Keratinocyte (primary cell): Measurements from ENCODE around the gene GALNT2. TPM values are rescaled to one million over a fixed set of nuclear protein-coding genes. Genes with fewer than 3 reads are reported as not detected.

Source experiments
- DNase-seq: peaks from one replicate; pipeline ENCODE4 v3.0.0-alpha.2; 2011; ENCODE audit warnings: low read depth, missing footprints, low spot score
- FAIRE-seq: peaks from 2 replicates; lab custom pipeline; 2011; peaks lifted over from hg19 to GRCh38; lab: Jason Lieb, UNC
- H2AFZ ChIP-seq: 2 replicates; pipeline ENCODE4 v1.6.0; 2012; ENCODE audit warnings: low read length, control low read depth, inconsistent platforms; ENCODE audit not compliant: control insufficient read depth
- H3K27ac ChIP-seq: 2 replicates; pipeline ENCODE4 v1.5.1; 2011; ENCODE audit warnings: low read length; ENCODE audit not compliant: control insufficient read depth, insufficient read depth
- H3K27me3 ChIP-seq: 3 replicates; pipeline ENCODE4 v1.6.0; 2011; ENCODE audit warnings: low read length; ENCODE audit not compliant: control insufficient read depth, insufficient read depth; ENCODE audit errors: extremely low read depth
- H3K36me3 ChIP-seq, 2 experiments: 2 replicates in 1 of 2; 3 replicates in 1 of 2; pipeline ENCODE4 v1.5.1; 2011; ENCODE audit warnings: low read length in 2 of 2, mild to moderate bottlenecking in 1 of 2; ENCODE audit not compliant: control insufficient read depth in 2 of 2, insufficient read depth in 2 of 2; ENCODE audit errors: extremely low read depth in 1 of 2
- H3K4me1 ChIP-seq: 3 replicates; pipeline ENCODE4 v1.5.1; 2011; ENCODE audit warnings: low read length; ENCODE audit not compliant: control insufficient read depth, insufficient read depth; ENCODE audit errors: extremely low read depth
- H3K4me2 ChIP-seq: 3 replicates; pipeline ENCODE4 v1.6.0; 2011; ENCODE audit warnings: low read depth, low read length; ENCODE audit not compliant: control insufficient read depth, insufficient read depth; ENCODE audit errors: extremely low read depth
- H3K4me3 ChIP-seq, 3 experiments: fragments of 200-600 bp in 1 of 3; sonication (generic) in 1 of 3; 2 replicates in 2 of 3; 3 replicates in 1 of 3; pipeline ENCODE4 v1.5.1; 2011 to 2016; ENCODE audit warnings: low read length in 3 of 3, mild to moderate bottlenecking in 3 of 3, control low read depth in 2 of 3, inconsistent platforms in 1 of 3, low read depth in 1 of 3, mixed read lengths in 1 of 3, mixed run types in 1 of 3, moderate library complexity in 1 of 3; ENCODE audit not compliant: control insufficient read depth in 2 of 3, insufficient read depth in 2 of 3; ENCODE audit errors: extremely low read depth in 1 of 3
- H3K79me2 ChIP-seq: 2 replicates; pipeline ENCODE4 v1.6.0; 2012; ENCODE audit warnings: low read length; ENCODE audit not compliant: control insufficient read depth, insufficient read depth
- H3K9ac ChIP-seq: 3 replicates; pipeline ENCODE4 v1.6.0; 2011; ENCODE audit warnings: low read length; ENCODE audit not compliant: control insufficient read depth, insufficient read depth; ENCODE audit errors: extremely low read depth
- H3K9me1 ChIP-seq: 3 replicates; pipeline ENCODE4 v1.6.0; 2011; ENCODE audit warnings: low read length; ENCODE audit not compliant: control insufficient read depth, insufficient read depth; ENCODE audit errors: extremely low read depth
- H3K9me3 ChIP-seq: 2 replicates; pipeline ENCODE4 v1.5.1; 2012; ENCODE audit warnings: low read depth, low read length; ENCODE audit not compliant: control insufficient read depth
- H4K20me1 ChIP-seq: 3 replicates; pipeline ENCODE4 v1.6.0; 2011; ENCODE audit warnings: low read length; ENCODE audit not compliant: control insufficient read depth, insufficient read depth; ENCODE audit errors: extremely low read depth
- EZH2 ChIP-seq: IDR thresholded peaks from one replicate; pipeline ENCODE4 v1.6.1; 2012; ENCODE audit warnings: inconsistent platforms, mild to moderate bottlenecking, low read length, moderate library complexity
- dilution Hi-C: fragments of 300-500 bp; cut with MboI; formaldehyde crosslinking; loops from one replicate; pipeline ENCODE4 v1.7.0; 2020; ENCODE audit warnings: low sequenced_read_pairs; ENCODE audit not compliant: extremely low pct_ligation_motif_present
- polyA plus RNA-seq, 5 experiments: library from polyadenylated mRNA; depleted of rRNA in 3 of 5; stranded (reverse) in 3 of 5; stranded (forward) in 1 of 5; unstranded in 1 of 5; fragments of >200 nt; gene quantifications; 1 replicate in 1 of 5; 2 replicates in 3 of 5; 3 replicates in 1 of 5; pipeline versions ENCODE4 v1.2.1 to v1.2.3, GENCODE V29; 2011 to 2012; ENCODE audit warnings: missing spikeins in 2 of 5, low read depth in 1 of 5, low replicate concordance in 1 of 5
- TF ChIP-seq, protein P1 (sequence below), 3 experiments: IDR thresholded peaks in 1 of 3; conservative IDR thresholded peaks in 1 of 3; optimal IDR thresholded peaks in 1 of 3; 2 replicates in 2 of 3; 3 replicates in 1 of 3; pipeline versions ENCODE3 to v1.5.1; 2011; ENCODE audit warnings: low read length in 3 of 3, mild to moderate bottlenecking in 3 of 3, moderate library complexity in 2 of 3, control low read depth in 1 of 3, inconsistent platforms in 1 of 3; ENCODE audit not compliant: insufficient read depth in 2 of 3; ENCODE audit errors: extremely low read depth in 1 of 3

Gene GALNT2
- polyA plus RNA-seq, 1 donor (not counting 4 experiments of a cell fraction or from before 2014, with no cell fraction given) = 61.7 TPM

DNA sequence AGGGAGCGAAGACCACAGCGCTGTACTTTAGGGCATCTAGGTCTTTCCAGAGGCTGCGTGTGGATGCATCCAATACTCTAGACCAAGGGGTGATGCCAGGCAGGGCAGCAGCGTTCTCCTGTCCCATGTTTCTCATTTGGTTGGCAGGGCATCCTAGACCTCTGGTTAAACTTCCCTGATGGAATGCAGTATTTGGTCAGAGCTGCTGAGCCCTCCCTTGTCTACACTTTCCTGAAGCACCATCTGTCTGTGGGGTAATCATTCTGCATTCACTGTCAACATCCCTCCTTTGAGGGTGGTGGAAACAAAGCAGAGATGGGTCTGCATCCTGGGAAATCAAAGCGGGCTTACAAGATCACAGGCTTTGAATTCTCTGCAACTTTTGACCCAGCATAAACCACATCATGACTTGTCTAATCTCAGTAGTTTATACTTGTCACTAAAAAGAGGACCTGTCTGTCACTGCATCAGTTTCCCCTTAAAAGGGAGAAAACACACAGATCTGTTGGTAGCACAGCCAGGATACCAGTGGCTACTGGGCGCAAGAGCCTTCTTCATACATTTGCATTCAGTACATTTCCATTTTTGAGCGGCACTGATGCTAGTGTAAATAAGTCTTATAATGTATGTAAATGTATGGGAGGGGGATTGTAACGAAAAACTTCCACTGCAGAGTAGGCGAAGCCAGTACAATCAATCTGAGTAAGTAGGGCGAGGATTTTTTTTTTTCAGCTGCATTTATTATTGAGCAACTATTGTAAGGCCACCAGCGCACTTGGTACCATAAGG, 106.3 kb downstream of the GALNT2 start:
- dilution Hi-C loops = no loop called here
- Histone ChIP-seq H3K79me2 (peaks cover 66% of the 10 kb centered on the region), H4K20me1 (no peaks in the 10 kb centered on the region), H3K9me3 (no peaks in the 10 kb centered on the region), H3K27me3 (no peaks in the 10 kb centered on the region), H3K27ac (no peak overlapping the region), H2AFZ (no peak overlapping the region), H3K4me2 (no peak overlapping the region), H3K36me3 (peaks cover 0 to 11% of the 10 kb centered on the region in 2 experiments), H3K9me1 (no peaks in the 10 kb centered on the region), H3K4me3 (no peak overlapping the region), H3K9ac (no peak overlapping the region), H3K4me1 (no peaks in the 10 kb centered on the region)
- no peak for FAIRE-seq
- no peak for DNase-seq
- TF ChIP-seq EZH2 = no peak
- TF ChIP-seq, protein P1, sequence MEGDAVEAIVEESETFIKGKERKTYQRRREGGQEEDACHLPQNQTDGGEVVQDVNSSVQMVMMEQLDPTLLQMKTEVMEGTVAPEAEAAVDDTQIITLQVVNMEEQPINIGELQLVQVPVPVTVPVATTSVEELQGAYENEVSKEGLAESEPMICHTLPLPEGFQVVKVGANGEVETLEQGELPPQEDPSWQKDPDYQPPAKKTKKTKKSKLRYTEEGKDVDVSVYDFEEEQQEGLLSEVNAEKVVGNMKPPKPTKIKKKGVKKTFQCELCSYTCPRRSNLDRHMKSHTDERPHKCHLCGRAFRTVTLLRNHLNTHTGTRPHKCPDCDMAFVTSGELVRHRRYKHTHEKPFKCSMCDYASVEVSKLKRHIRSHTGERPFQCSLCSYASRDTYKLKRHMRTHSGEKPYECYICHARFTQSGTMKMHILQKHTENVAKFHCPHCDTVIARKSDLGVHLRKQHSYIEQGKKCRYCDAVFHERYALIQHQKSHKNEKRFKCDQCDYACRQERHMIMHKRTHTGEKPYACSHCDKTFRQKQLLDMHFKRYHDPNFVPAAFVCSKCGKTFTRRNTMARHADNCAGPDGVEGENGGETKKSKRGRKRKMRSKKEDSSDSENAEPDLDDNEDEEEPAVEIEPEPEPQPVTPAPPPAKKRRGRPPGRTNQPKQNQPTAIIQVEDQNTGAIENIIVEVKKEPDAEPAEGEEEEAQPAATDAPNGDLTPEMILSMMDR (optimal IDR thresholded peaks at IDR 0.05 in 1 of 3, IDR thresholded peaks at IDR 0.05 in 1 of 3, conservative IDR thresholded peaks at IDR 0.05 in 1 of 3; ENCODE audit: extremely low read depth in 1 of 3, insufficient read depth in 2 of 3, low read length in 3 of 3) = no peak

DNA sequence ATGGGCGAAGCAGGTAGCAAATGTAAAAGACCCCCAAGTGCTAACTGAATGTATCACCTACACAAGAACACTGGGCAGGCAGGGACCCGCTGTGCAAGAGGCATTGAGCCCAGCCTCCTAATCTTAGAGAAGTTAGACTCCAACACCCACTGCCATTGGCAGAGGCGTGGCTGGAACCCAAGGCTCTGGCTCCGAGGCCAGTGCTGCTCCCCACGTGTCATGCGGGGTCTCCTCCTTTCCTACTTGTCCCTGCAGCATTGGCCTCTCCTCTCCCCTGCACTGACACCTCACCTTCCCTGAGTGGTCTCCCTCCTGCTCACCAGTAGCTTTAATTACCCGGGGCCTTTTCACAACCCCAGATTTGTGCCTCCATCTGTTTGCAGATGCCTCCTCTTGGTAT, 107.0 kb downstream of the GALNT2 start:
- H3K9me3 ChIP-seq = no peaks in the 10 kb centered on the region
- H3K4me2 ChIP-seq = no peak overlapping the region
- no peaks in the 10 kb centered on the region for H3K9me1 ChIP-seq
- H3K27ac ChIP-seq = no peak overlapping the region
- no peaks in the 10 kb centered on the region for H4K20me1 ChIP-seq
- H3K9ac ChIP-seq = no peak overlapping the region
- TF ChIP-seq, protein P1 (optimal IDR thresholded peaks at IDR 0.05 in 1 of 3, IDR thresholded peaks at IDR 0.05 in 1 of 3, conservative IDR thresholded peaks at IDR 0.05 in 1 of 3; ENCODE audit: extremely low read depth in 1 of 3, insufficient read depth in 2 of 3, low read length in 3 of 3) = no peak
- no peak for TF ChIP-seq EZH2
- H3K4me3 ChIP-seq = no peak overlapping the region
- DNase-seq (no peak), FAIRE-seq (no peak)
- no peaks in the 10 kb centered on the region for H3K27me3 ChIP-seq
- dilution Hi-C loops = no loop called here
- peaks cover 0 to 11% of the 10 kb centered on the region in 2 experiments for H3K36me3 ChIP-seq
- H3K4me1 ChIP-seq = no peaks in the 10 kb centered on the region
- peaks cover 61% of the 10 kb centered on the region for H3K79me2 ChIP-seq
- H2AFZ ChIP-seq = no peak overlapping the region
